Left kidney (tissue), 2 donors: ENCODE data around the gene MRPL33. TPM values are rescaled to one million over a fixed set of nuclear protein-coding genes. Genes with fewer than 3 reads are reported as not detected.

Source experiments
- DNase-seq: peaks from one replicate; pipeline ENCODE4 v3.0.0-alpha.2; 2013
- polyA plus RNA-seq: library from polyadenylated mRNA; unstranded; fragments of 120-200 nt; gene quantifications from one replicate; pipeline ENCODE4 v1.2.1, GENCODE V29; 2013; ENCODE audit not compliant: insufficient read length

MRPL33 gene
- polyA plus RNA-seq, 1 donor, result 147 TPM

DNA sequence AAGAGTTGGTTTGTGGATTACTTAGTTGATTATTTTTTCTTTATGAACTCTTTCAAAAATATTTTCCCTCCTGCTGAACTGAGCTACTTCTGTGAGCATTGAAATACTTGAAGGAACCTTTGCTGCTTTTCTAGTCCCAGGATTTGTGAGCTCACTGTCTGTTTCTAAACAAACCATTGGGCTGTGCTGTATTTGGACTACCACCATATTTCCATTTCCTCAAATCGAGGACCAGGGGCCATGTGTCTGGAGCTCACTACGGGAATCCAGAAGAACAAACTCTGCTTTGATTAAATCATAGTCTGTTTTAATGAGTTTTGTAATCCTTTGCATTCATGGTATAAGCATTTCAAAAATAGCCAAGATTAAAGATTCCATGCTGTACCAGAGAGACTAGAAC, 1.3 kb downstream of the MRPL33 start:
- no peak for DNase-seq

DNA sequence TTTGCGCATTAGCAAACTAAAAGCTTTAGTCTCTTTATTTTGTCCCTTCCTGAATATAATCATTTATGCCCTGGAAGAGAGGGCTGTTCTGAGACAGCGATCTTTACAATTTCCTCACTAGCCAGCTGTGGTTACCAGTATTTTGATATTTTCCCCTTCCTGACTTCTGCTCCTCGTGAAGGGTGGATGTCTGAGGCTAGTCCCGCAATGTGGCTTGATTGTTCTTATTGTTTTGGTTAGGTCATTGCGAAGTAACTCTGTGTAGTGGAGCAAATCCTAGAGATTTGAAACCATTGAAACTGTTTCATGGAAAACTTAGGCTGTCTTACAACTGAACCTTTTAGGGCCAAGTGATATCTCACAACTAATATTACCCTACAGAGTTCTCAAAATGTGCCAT, 2.4 kb downstream of the MRPL33 start:
- DNase-seq, result no peak

DNA sequence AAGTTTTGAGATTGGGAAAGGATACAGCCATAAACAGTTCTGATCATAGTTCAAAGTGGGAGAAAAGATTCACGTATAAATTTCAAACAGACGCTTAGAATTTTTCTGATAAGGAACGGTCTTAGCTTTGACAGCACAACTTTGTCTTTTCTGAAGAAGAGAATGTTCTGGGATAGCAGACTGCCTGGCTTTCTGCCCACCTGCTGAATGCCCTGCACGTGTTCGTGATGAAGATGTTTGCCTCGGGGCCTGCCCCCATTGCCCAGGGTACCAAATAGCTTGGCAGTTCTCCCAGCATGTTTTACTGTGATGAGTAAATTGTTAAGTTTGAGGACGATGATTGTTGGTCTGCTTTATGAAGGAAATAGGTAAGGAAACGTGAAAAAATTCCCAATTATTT, 4.6 kb downstream of the MRPL33 start:
- DNase-seq, result no peak

DNA sequence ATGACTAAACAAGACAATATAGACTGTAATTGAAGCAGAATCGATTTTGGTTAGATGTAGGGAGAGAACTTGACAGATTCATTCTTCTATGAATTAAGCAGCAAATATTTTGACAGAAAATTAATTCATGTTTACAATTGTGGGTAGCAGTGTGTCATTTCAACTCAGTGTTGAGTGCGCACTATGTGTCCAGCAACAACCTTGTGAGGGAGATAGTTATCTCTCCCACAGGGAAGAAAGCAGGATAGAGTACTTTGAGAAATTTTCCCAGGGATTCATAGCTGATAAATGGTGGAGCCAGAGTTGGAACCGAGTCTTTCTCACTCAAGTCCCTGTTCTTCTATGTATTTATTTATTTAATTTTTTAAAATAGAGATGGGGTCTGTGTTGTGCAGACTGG, 5.2 kb downstream of the MRPL33 start:
- DNase-seq, result no peak

DNA sequence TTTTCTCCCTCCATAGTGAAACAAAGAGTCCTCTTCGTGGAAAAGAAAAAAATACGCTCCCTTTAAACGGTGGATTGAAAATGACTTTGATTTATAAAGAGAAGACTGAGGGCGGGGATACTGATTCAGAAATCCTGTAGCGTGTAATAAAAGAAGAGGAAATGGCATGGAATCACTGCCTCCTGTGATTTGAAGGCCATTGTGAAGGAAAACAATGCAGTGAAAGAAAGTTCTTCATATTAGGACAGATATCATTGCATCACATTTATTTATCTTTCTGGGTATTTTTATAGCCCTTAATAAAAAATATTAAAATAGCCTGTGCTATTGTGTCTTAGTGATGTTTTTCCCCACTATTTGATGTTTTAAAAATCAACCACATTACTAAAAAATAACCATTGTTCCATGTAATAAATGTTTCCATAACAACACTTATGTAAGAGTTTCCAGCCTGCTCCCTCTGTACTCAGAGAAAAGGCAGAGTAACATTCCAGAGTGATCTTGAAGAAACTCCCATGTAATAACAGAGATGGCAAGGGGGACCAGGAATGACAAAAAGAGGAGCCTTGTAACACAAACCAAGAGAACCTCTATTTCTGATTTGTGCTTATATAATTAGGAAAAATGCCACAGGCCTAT, 8.0 kb downstream of the MRPL33 start:
- no peak for DNase-seq

DNA sequence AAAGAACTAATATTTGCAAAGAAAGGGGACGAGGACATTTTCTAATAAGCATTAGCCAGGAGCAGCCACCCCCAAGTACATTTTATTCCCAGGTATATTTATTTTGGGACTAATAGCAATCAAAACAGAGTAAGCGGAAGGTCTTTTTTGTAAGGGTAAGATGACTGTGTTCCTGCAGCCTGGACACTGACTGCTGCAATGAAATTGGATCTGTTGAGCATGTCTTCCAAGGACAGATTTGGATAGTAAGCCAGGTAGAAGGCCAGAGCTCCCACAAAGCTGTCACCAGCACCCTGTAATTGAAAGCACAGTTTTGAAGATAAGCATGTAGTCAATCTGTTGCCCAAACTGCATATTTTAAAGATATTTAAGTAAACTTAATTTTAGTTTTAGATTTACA, 10.0 kb downstream of the MRPL33 start:
- no peak for DNase-seq

DNA sequence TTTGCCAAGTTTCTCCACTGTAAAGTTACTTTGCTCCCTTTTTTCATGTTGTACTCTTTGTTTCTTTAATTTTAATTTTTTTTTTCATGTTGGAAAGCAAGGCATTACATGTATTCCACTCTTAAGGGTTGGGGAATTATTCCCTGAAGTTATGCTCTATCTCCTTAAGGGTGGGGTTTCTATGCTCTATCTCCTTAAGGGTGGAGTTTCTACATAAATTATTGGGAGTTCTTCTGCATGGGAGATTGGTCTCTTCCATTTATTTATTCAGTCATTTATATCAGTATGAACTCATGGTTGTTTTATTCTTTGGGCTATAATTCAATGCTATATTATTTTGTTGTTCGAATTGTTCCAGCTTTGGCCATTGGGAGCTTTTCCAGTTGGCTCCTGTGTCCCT, 11.2 kb downstream of the MRPL33 start:
- no peak for DNase-seq

DNA sequence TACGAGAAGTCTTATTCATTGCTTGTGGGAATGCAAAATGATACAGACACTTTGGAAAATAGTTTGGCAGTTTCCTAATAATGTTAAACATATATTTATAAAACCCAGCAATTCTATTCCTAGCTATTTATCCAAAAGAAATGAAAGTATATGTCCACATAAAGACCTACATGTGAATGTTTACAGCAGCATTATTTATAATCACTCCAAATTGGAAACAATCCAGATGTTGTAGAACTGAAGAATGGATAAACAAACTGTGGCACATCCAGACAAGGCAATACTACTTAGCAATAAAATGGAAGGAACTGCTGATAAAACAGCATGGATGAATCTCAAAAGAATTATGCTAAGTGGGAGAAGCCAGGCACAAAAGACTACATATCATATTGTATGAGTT, 19.3 kb downstream of the MRPL33 start:
- no peak for DNase-seq

DNA sequence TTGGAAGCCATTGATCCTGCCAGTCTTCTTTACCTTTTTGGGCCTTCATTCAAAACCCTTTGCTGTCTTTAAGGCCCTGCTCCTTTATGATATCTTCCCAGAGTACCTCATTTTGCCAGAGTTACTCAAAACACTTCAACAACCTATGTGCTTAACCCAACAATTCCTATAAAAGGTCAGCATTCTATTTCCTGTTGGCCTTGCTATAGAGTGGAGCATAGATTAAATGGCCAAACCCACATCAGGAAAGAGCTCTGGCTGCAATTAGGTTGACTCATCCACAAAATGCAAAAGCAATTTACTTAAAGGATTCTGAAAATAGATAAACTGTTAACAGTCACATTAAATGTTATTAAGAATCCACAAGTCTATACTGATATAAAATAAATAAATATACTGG, 21.2 kb downstream of the MRPL33 start:
- no peak for DNase-seq

DNA sequence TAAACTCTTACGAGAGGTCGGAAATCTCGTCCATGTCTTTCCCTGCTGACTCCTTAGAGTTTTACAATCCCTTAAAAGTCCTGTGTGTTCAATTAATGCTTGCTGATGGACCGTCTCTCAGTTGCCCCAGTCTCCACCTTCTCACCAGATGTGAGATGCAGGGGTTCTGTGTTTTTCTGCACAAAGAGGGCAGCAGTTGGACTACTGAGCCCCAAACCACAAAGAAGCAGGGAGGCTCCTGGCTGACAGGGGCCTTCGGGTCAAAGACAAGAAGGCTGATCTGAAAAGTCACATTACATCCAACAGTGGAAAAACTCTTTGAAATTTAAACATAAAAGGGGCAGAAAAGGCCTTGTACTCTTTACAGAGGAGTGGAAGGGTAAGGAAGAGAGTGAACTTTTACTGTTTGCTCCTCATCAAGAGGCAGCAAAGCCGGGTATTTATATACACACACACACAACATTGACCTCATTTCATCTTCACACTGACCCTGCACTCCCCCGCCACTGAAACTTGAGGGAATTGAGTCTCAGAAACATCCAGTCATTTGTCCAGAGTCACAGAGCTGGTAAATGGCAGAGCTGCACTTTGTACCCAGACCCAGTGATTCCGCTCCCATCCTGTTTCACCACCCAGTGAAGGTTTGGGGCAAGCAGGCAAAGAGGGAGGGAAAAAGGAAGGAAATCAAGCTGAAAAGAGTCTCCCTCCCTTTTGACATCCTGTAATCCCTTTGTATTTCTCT, 23.7 kb downstream of the MRPL33 start:
- DNase-seq, result no peak

DNA sequence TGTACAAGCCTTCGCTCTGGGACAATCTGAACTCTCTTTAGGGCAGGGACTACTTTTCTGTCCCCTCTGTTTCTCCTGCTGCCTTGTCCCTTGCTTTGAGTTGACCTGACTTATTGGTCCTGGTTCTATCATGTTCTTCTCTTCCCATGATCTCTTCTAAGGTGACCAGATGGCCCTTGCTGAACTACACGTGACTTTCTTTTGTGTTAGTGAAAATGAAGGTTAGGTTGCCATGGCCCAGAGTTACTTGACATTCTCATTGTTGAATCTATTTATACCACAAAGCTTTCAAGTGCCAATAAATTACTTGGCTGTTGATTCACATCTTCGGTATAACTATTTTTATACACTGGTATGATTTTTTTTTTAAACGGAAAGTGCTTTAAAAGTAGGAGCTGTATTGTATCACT, 24.4 kb downstream of the MRPL33 start:
- no peak for DNase-seq

DNA sequence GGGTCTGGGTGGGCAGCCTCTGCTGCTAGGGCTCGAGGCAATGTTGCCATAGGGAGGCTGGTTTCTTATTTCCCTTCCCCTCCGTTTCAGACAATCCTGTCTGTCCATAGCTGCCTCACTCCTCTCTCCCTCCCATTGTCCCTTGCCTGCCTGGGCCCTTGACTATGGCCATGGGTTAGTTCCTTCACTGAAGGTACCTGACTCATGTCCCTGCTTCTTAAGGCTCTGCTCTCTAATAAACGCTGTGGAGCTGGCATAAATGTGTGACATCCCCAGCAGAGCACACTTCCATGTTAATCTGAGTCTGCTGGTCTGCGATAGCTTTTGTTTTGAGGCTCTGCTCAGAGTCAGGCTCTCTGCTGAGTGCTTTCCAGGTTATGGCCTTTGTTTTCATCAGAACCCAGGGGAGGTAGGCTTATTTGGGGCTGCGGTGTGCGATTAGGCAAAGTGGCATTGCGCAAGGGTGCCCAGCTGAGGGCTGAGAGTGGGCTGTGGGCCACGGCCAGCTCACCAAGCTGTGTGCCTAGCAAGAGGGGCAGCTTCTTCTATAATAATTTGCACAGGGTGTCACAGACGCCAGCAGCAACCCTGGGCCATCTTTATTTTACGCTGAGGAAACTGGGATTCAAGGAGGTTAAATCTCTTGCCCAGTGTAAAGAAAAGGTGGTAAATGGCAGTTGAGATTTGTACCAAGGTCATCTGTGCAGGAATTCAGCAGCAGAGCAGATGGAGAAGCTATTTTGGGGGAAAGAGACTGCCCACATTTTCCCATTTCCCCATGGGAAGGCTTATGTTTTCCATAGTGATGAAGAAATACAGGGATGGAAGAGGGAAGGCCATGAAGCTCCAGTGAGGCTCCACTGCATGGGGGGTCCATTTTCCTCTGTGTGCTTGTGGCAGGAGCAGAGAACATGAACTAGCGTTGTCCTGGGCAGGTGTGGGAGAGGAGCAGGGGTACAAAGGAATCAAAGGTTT, 25.6 kb downstream of the MRPL33 start:
- no peak for DNase-seq

DNA sequence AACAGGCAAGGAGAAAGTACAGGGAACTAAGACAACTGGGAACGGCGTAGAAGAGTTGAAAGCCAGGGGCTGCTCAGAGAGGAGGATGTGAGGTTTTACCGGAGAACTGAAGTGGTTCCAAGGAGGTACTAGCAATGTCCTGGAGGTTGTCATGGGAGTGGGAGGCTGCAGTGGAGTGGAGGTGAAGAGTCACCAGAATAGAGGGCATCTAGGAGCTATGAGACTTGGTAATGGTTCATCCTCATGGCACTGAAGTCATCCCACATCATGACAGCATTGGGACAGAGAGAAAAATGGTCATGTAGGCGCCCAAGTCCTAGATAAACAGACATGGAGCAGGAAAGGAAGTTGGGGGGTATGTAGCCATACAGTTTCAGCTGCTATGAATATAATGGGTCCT, 26.3 kb downstream of the MRPL33 start:
- DNase-seq, result no peak

DNA sequence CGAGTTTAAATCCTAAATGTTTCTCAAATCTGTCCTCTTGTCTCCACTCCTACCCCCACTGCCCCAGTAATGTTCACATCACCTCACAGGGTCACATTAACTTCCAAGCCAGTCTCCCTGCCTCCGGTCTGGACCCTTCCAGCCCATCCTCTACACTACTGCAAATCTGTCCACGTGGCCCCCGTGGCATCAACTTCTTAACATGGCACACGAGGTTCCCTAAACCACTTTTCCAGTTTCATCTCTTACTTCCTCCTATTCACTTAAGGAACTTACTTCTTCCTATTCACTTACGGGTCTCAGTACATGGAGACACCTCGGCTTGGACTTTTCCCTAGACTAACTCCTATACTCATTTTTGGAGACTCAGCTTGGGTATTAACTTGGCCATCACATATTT, 27.0 kb downstream of the MRPL33 start:
- DNase-seq, result no peak

DNA sequence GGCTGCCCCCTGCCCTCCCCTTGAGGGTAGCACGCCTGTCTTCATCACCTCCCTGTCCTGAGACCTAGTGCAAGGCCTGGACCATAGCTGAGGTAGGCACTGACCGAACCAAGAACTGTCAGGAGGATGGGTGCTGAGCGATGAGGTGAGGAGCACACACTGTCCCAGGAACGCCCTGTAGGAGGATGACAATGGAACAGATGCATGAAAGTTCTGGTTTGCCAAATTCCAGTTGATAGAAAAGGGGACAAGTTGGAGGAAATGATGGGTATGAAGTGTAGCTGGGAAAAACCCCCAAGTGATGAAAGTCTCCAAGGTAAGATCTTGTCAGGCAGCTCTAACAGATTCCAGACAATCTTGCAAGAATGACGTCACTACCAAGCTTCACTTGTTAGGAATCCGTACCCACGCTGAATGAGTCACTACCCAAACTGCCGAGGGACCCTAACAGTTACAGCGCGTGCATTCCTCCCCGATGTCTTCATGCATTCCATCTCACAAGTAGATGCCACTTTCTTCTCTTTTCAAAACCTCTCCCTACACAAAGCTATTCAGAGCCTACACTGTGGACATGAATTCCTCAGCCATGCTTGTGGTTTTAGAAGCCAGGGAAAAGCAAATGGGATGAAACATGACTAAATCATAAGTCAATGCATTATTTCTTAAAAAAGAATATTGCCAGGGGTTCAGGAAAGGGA, 27.6 kb downstream of the MRPL33 start:
- no peak for DNase-seq

DNA sequence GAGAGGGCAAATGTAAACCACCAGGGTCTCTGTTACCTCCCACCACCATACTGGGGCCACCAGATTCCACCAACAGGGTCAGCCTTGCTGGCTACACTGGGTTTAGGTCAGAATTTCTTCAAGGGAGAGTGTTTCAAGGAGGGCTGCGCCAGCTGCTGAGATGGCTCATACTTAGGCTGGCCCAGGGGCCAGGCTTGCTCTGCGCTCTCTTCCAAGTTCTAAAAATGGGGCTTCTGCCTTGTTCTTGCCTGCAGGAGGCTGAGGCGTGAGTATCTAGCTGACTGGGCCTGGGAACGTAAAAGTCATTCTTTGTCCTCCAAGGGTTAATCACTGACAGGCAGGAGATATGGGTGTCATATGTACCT, 28.1 kb downstream of the MRPL33 start:
- DNase-seq, result no peak

DNA sequence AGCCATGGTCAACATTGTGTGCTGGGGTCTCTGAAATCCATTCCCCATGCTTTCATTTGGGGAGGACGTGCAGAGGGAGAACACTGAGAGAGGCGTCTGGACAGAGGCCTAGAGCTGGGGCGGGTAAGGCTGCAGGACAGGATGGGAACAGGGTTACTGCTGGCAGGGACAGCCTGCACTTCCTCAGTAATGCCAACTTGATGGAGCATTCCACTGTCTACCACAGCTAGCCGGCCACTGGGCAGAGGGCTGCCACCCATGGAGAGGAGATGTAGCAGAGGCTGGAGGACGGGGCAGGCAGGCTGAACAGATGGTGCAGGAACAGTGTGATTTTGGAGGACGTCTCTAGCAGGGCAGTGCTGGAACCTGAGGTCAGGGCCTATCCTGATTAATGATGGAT, 29.3 kb downstream of the MRPL33 start:
- no peak for DNase-seq

DNA sequence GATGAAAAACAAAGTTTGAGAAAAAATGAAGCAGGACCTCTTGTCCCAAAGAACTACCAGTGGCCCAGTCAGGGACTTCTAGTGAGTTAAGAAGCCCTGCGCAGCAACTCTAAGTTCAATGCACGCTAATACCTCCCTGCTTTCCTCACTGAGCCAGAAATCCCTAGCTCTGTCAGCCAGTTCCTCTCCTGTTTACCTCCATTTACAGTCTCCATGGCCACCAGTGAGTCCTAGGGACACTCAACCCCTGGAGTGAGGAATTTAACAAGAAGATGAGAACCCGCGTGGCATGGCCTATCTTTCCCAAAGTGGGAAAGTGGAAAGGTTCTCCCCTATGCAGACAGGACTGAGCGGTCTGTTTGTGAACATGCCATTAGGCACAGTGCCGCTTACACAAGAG, 31.0 kb downstream of the MRPL33 start:
- DNase-seq, result no peak

DNA sequence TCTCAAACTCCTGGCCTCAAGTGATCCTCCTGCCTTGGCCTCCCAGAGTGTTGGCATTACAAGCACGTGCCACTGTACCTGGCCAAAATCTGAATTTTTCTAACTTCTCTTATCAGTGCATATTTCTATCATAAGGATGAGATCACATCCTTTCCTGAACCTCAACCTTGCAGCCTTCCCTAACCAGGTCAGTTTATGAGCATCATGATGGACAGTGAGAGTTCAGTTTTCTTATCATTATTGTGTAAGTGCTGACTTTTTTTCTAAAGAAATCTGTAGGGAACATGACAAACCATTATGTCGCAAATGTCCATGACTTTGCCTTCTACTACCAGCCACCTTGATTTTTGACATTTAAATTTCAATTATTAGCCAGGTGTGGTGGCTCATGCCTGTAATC, 31.5 kb downstream of the MRPL33 start:
- no peak for DNase-seq

DNA sequence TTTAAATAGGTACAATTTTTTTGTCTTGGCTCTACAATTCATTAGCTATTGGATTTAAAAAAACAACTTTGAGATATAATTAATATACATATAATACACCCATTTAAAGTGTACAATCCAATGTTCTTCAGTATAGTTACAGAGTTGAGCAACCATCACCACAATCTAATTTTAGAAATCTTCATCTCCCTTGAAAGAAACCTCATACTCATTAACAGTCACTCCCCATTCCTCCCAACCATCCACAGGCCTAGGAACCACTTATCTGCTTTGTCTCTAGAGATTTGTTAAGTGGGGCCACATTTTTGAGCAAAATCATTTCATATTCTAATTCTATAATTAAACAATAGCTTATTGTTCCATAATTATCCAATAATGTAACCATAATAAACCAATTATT, 32.6 kb downstream of the MRPL33 start:
- DNase-seq, result no peak

DNA sequence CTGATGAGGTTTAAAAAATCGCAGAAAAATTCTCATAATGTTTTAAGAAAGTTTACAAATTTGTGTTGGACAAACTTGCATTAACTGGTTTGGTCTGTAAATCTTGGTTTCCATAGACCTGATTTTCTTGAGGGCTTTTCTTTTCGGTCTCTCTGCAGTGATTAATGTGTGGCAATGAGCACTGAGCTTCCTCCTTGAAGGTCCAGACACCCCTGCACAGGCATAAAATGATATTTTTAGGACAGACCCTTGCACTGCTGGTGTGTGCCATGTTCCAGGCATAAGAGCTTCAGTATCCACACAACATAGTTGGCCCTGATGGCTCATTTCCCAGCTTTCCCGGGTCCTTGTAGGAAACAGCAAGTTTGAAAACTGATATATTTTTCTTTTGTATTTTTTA, 33.7 kb downstream of the MRPL33 start:
- no peak for DNase-seq

DNA sequence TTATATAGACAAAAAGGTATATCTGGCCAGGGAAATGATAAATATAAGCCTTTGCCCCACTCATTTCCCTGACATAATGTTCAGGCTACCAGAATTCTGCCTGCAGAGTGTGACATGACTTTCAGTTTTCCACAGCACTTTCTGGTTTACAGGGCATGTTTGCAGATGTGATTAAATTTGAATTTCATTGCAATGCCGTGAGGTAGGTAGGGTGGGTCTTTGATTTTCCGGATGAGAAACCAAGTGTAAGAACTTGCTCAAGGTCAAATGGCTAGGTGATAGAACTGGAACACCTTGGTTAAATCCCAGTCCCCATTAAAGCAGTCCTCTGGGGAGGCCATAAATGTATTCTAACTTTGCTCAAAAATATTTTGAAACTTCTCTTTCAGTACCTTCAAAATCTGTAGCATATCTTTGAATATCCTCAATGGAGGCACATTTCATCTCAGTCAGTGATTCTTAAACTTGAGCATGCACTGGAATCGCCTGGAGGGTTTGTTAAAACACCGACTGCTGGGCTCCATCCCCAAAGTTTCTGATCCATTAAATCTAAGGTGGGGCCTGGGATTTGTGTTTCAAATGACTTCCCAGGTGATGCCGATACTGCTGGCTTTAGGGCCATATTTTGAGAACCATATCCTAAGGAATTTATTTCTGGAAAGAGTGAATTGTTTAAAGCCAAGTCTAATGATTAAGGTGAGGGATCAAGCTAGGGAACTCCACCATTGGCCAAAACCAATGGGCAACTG, 35.0 kb downstream of the MRPL33 start:
- peak; percentile 20 for DNase-seq
